DND-41 (cell line): ENCODE results near the gene ABCC8.

Experiments
- CTCF ChIP-seq: IDR thresholded peaks from 2 replicates; pipeline ENCODE4 v1.5.1; 2012; ENCODE audit warnings: borderline replicate concordance, low read length, moderate library complexity, mild to moderate bottlenecking; ENCODE audit not compliant: poor library complexity, severe bottlenecking; ENCODE audit errors: extremely low read depth
- EZH2 ChIP-seq: IDR thresholded peaks from 3 replicates; pipeline ENCODE4 v1.6.1; 2012; ENCODE audit warnings: borderline replicate concordance, low read depth, mild to moderate bottlenecking, moderate library complexity, low read length, inconsistent platforms; ENCODE audit not compliant: severe bottlenecking

GRCh38 chr11:17343907-17344306 lies 132.7 kb downstream of the ABCC8 start:
- no peak for TF ChIP-seq EZH2
- no peak for TF ChIP-seq CTCF
